GM10847 (cell line): Measurements from ENCODE around the gene GRIA1.

Source experiments
- POLR2A ChIP-seq: IDR thresholded peaks from 2 replicates; pipeline ENCODE4 v1.6.1; 2011; ENCODE audit not compliant: insufficient read length; ENCODE audit errors: extremely low read depth

GRIA1 gene

DNA sequence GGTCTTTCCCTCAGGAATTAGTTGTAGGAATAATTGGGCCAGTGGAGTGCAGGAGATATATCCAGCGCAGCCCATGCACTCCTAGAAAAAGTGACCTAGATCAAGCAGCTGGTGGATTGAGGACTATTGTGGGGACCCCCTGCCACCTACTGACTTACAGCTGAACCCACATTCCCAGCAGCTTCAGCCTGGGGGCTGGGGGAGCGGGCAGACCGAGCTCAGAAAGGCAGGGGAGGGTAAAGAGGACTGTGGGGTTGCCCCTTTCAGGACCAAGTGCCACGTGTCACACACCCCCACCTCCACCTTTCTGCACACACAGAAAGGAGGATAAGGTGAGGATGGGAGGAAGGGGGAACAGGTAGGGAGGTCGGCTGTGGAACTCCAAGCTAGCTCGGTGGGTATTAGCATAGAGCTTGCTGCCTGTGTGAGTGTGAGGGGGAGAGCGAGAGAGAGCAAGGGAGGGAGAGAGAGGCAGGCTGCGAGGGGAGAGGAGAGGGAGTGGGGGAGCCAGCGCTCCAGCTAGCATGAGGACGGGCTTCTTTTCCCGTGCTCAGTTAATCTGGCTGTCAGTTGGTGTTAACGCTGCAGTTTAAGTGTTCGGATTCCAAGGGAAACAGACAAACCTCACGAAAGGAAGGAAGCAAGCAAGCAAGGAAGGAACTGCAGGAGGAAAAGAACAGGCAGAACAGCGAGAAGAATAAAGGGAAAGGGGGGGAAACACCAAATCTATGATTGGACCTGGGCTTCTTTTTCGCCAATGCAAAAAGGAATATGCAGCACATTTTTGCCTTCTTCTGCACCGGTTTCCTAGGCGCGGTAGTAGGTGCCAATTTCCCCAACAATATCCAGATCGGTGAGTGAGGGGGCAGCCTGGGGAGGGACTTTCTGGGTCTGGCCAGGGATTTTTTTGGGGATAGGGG is at the start of gene GRIA1:
Gene GRIA1 (plus strand): TSS at position 553 of the 920 bp plus-strand sequence.
- no peak for TF ChIP-seq POLR2A

DNA sequence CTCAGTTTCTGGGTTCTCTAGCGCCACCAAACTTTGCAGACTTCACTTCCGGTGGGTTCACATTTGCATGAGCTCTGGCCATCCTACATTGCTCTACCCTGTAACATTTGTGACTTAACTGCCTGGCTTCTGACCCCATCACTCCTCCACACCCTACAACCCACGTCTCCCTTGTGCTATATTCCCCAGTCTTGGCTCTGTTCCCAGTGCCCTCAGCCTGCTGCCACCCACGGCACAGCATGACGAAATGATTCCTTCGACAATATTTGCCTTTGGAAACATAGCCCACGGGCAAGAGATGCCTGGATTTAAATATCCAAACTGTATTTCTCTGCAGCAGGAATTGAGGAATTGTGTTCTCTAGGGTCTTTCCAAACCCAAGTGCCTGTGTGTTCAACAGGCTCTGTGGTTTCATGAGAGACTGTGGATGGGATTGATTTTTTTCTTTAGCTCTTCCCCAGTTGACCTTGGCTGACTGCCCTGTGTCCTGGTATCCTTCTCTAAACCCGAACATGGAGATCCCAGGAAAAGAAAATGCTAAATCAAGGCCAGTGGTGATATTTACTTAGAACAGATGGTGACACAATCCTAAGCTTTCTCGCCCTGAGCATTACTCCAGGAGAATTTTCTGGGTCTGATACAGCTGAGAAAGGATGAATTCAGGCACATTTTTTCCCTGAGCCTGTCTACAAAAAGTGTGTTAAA is 44.4 kb upstream of the GRIA1 start:
- no peak for TF ChIP-seq POLR2A

DNA sequence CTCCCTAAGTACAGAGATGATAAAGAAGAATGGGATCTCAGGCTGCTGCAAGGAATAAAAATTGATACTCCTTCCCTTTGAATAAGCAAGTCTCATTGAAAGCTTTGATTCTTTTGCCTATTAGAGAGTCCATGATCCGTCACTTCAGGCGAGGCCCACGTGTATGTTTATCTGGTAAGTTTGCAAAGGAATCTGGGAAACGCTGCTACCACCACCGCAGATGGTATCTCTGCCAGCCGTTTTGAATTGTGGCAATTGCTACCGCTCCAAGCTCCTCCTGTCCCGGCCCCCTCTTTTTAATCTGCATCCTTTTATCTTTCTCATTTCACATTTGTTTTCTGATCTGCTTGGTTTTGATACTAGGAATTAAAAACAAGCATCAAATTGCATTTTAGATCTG is 42.9 kb upstream of the GRIA1 start:
- no peak for TF ChIP-seq POLR2A

DNA sequence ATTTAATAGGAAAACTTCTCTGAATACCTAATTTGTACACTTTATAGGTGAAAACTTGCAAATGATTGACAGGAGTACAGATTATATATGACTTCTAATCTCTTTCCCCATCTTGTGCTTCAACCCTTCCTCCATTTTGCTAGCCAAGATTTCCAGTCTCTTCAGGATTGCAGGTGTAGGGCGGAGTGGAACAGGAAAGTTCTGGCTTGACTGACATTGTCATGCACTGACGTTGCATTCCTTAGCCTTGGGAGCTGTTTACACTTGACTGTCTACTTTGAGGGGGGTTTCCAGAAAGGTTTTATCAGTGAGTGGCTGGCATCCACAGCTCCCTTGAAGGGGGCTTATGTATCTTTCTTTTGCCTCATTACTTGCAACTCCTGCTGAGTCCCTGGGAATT is 34.1 kb upstream of the GRIA1 start:
- TF ChIP-seq POLR2A, result no peak

DNA sequence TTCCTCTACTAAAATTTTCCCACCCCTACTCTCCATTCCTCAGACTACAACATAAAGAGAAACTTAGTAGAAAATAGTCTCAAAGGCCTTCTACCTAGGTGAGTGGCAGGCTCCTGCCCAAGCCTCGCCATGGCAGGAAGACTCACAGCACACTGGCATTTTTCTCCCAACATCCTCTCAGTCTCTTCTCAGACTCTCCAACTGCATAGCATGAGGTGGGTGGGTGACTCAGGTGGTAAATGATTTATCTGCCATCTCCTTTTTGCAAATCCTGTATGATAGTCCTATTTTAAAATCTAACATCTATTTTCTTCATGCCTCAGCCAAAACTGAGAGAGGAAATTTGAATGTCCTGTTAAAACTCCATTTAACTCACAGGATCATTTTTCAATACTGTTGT is 33.5 kb upstream of the GRIA1 start:
- no peak for TF ChIP-seq POLR2A

DNA sequence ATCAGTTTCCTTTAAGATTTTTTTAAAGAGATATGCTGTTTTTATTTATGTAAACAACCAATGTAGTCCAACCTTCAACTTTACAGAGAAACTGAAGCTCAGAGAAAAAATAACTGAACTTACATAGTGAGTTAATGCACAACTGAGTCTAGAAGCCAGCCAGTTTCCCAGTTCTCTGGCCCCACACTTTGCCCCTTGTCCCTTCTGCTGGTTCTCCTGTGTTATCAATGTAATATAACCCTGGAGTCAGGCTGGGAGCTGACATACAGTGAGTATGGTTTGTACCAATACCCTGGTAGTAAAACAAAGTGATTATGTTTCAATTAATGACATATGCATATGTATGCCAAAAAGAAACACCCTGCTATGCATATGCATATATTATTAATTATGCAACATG is 32.2 kb upstream of the GRIA1 start:
- TF ChIP-seq POLR2A, result no peak

DNA sequence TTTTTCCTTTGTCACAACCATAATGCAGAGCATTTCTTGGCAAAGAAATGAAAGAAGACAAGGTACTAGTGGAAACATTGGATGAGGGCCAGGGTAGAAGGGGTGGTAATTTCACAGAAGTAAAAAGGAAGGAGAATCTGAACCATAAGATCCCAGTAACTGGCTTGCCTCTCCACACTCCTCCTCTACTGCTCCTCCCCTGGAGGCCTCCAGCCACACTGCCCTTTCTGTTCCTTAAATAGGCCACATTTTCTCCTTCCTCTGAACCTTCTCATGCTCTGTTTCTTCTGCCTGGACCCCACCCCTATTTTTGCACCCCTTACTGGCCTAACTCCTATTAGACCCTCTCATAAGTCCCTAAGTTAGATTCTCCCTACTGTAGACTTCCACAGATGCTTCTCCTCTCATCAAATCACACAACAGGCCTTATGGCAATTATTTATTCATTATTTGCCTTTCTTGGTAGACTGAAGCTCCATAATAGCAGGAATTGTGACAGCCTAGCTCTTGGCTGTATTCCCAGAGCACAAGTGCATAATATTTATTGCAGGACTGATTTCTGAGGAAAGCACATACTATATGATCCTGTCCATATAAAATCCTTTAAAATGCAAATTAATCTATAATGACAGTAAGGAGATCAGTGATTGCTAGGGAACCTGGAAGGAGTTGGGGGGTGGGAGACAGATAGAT is 31.3 kb upstream of the GRIA1 start:
- TF ChIP-seq POLR2A, result no peak

DNA sequence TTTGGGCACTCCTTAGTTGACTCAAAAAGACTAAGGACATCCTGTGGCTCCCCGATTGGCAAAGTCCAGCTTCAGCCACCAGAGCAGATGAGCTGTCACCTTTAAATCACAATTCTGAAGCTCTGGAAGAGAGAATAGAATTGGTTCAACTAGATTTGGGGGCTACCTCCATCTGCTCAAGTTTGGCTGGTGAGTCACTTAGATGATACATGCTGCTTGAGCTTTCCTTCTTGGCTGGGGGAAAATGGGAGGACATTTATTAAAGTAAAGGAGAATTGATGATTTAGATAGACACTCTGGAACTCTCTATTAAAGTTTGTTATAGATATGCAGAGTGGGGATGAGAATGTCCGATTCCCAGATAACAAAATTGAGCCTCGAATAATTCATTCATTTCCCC is 30.0 kb upstream of the GRIA1 start:
- no peak for TF ChIP-seq POLR2A

DNA sequence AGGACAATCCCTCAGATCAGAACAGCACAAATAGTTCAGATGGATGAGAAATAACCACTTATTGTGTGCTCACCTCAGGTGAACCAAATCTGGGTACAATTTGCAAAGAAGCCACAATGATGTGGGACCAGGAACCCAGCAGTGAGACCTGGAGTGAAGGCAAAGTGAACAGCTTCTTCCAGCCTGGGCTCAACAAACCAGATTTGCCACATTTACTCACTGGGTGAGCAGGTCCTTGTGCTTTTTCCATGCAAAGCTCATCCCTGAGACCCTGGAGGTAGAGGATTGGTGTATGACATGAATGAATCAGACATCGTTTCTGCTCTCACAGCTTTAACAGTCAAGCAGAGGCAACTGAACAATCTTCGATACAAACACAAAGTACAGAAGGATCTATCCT is 29.1 kb upstream of the GRIA1 start:
- TF ChIP-seq POLR2A, result no peak

DNA sequence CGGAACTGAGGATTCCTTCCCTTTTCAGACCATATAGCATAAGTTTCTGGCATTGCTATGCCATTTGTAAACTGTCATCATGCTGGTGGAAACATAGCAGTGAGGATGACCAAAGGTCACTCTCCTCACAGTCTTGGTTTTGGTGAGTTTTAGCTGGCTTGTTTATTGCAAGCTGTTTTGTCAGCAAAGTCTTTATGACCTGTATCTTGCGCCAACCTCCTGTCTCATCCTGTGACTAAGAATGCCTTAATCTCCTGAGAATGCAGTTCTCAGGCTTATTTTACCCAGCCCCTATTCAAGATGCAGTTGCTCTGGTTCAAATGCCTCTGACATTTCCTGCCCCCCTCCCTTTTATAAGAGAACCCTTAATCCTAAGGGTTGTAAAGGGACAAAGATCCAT is 26.7 kb upstream of the GRIA1 start:
- no peak for TF ChIP-seq POLR2A

DNA sequence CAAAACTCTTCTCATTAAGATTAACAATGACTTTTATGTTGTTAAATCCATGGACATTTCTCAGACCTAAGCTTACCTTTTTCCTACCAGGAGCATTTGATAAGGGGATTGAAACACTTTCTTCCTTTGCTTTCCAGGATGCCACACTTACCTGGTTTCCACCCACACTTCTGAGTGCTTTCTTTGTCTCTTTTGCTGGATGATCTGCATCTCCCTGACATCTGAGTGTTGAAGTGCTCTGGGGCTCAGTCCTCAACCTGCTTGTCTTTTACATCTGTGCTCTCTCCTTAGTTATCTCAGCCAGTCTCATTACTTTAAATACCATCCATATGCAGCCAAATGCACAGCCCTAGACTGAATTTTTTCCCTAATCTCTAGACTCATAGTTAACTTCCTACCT is 22.9 kb upstream of the GRIA1 start:
- TF ChIP-seq POLR2A, result no peak

DNA sequence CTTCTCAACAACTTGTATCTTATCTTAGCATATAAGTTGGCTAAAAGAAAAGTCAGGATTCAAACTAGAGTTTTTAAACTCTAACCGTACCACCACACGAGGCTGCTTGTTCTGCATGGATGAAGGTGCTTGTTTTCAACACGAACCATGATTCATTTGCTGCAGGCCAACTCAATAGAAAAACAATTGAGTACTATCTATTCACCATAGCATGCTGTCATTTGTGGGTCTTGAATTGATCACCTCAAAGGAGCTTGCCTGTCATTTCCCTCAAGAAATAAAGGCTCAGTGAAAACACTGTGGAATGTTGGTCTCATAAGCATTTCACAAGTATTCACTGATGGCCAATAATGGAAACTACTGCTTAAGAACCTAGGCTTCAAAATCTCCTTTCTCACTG is 21.0 kb upstream of the GRIA1 start:
- TF ChIP-seq POLR2A, result no peak

DNA sequence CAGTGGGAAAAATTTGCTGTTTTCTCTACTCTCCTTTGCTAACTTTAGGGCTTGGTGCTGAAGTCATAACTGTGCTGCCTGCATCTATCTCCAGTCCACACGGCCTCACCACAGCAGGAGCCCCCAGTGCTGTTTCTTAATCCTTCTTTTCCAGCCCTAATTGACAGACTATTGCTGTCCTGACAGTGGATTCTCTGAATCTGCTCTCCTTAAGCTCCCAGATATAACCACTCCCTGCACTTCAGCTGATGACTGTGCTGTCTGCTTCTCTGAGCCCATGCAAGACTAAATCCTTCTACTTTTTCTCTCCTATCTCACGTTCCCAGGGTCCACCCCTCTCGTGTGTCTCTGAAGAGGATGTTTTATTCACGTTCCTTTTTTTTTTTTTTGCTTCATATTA is 19.7 kb upstream of the GRIA1 start:
- TF ChIP-seq POLR2A, result no peak

DNA sequence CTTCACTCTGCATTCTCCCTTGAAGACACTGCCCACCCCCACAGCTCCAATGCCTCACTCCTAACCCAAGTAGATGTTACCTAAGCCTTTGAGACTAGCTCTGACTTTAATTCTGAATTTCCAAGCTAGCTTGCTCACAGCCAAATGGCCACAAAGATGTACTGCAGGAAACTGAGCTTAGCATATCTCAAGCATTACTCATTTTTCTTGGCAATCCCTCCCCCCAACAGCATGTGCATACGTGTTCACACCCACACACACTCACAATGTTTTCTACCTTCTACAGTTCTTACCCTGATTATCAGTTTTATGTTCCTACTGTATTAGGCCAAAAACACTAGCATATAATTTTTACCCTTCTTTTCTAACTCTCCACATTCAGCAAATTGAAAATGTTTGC is 13.7 kb upstream of the GRIA1 start:
- TF ChIP-seq POLR2A, result no peak

DNA sequence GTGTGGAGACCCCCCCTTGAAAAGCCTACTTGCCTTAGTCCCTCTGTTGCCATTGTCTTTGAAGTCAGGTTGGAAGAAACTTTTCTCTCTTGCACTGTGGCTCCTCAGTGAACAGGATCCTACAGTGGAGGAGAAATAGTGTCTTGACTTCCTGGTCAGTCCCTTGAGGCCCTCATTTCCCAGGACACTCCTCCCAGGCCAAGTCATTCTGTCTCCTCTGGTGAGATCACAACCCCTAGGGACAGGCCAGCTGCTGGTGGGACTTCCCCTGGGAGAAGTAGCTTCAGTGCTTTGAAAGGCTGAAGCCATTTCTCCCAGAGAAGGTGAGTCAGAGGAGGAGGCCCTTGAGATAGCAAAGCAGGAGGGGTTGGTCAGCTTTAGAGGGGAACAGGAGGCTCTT is 10.1 kb upstream of the GRIA1 start:
- no peak for TF ChIP-seq POLR2A

DNA sequence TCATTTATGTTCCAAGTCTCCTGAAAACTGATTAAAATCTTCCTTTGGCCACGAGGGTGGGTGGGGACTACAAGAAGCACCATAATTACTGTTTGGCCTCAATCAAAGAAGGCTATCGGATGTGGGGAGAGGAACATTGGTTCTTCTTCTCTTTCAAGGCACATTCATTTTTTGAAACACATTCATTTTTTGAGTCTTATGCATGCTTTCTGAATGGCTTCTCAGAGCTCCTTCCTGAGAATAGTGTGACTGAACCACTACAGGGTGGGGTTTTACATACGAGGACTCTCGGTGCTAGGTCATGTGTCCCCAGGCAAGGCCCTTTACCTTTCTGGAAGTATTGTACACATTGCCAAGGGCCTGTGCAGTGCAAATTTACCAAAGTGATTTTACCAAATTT is 7.0 kb upstream of the GRIA1 start:
- TF ChIP-seq POLR2A, result no peak
